Activated T-cell treated with anti-CD3 and anti-CD28 coated beads for 4 hours (primary cell): Measurements from ENCODE around the gene USH2A.
"Not testable (repeated sequence)": the region's sequence is repeated elsewhere in the genome, so short reads cannot be mapped to it uniquely, and the experiment has no call there.

Experiments
- DNase-seq: peaks from one replicate; pipeline ENCODE4 v3.0.0-alpha.2; 2020

Gene USH2A

GRCh38 chr1:216390956-216391355, 32.3 kb downstream of the USH2A start:
- no peak for DNase-seq

GRCh38 chr1:216389774-216390173, 33.5 kb downstream of the USH2A start:
- DNase-seq, result no peak

GRCh38 chr1:216388558-216388957, 34.7 kb downstream of the USH2A start:
- no peak for DNase-seq

GRCh38 chr1:216387782-216388181, 35.5 kb downstream of the USH2A start:
- DNase-seq, result no peak

- DNase-seq, result no peak
Observed at GRCh38 chr1:216379441-216379840, 43.8 kb downstream of the USH2A start.

- DNase-seq, result no peak
Observed at GRCh38 chr1:216368249-216368648, 55.0 kb downstream of the USH2A start.

- DNase-seq, result no peak
Observed at GRCh38 chr1:216366979-216367378, 56.3 kb downstream of the USH2A start.

GRCh38 chr1:216356945-216357344, 66.3 kb downstream of the USH2A start:
- no peak for DNase-seq

GRCh38 chr1:216350186-216350585, 73.1 kb downstream of the USH2A start:
- no peak for DNase-seq

GRCh38 chr1:216346526-216346925, 76.7 kb downstream of the USH2A start:
- DNase-seq, result no peak

- DNase-seq, result not testable (repeated sequence)
Observed at GRCh38 chr1:216340542-216340941, 82.7 kb downstream of the USH2A start.

- no peak for DNase-seq
Observed at GRCh38 chr1:216332462-216332861, 90.8 kb downstream of the USH2A start.

GRCh38 chr1:216332003-216332402, 91.2 kb downstream of the USH2A start:
- DNase-seq, result no peak

GRCh38 chr1:216331211-216331610, 92.0 kb downstream of the USH2A start:
- no peak for DNase-seq

GRCh38 chr1:216330262-216330661, 93.0 kb downstream of the USH2A start:
- DNase-seq, result no peak

- no peak for DNase-seq
Observed at GRCh38 chr1:216325946-216326345, 97.3 kb downstream of the USH2A start.

- DNase-seq, result no peak
Observed at GRCh38 chr1:216325336-216325735, 97.9 kb downstream of the USH2A start.

- DNase-seq, result no peak
Observed at GRCh38 chr1:216323344-216323743, 99.9 kb downstream of the USH2A start.

- DNase-seq, result no peak
Observed at GRCh38 chr1:216314379-216315095, 108.7 kb downstream of the USH2A start.

- no peak for DNase-seq
Observed at GRCh38 chr1:216310776-216311175, 112.5 kb downstream of the USH2A start.

GRCh38 chr1:216306830-216307229, 116.4 kb downstream of the USH2A start:
- DNase-seq, result no peak

GRCh38 chr1:216303690-216304089, 119.6 kb downstream of the USH2A start:
- DNase-seq, result no peak

- DNase-seq, result no peak
Observed at GRCh38 chr1:216293683-216294082, 129.6 kb downstream of the USH2A start.

GRCh38 chr1:216290074-216290473, 133.2 kb downstream of the USH2A start:
- DNase-seq, result no peak

GRCh38 chr1:216285052-216285451, 138.2 kb downstream of the USH2A start:
- no peak for DNase-seq
